ENCODE measurements around the gene CCSER1.
"Not testable (repeated sequence)": the region's sequence is repeated elsewhere in the genome, so short reads cannot be mapped to it uniquely, and the experiment has no call there.

CCSER1 gene

DNA sequence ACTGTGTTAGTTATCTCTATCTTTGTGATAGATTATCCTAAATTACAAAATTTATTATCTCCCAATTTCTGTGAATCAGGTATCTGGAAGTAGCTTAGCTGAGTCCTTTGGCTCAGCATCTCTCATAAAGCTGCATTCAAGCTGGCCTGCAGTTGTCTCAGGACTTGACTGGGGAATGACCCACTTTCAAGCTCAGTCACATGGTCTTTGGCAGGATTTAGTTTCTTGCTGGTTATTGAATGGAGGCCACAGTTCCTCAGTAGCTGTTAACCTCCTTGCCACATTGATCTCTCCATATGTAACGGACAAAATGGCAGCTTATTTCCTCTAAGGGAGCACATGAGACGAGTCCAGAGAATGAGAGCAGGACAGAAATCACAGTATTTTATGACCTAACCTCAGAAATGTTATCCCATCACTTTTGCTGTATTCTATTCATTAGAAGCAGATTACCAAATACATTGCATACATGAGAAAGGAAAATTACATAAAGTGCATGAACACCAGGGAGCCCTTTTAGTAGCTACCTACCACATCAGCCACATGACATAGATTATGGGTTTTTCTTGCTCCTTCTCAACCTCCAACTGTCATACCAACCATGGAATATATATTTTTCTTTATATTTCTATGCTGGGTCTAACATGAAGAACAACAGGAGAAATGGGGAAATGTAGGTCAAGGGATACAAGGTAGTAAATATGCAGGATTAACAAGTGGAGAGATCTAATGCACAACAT, 730.1 kb downstream of the CCSER1 start:
- no peak for DNase-seq

DNA sequence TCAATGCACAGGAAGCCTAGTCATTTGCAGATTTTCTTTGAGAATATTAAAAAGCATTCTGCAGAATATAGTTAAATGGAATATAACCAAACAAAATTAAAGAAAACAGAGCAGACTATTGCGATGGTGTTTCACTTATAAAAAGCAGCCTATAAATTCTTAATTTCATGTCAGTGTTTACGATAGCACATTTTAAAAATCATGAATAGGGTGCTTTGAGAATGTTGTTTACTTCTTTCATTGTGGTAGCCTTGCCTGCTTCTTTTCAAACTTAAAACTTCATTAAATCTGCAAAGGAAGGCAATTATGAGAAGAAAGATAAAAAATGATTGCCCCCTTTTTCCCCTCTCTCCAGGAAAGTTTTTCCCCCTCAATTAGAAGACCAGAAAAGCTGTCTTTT, 748.6 kb downstream of the CCSER1 start:
- no peak for DNase-seq

DNA sequence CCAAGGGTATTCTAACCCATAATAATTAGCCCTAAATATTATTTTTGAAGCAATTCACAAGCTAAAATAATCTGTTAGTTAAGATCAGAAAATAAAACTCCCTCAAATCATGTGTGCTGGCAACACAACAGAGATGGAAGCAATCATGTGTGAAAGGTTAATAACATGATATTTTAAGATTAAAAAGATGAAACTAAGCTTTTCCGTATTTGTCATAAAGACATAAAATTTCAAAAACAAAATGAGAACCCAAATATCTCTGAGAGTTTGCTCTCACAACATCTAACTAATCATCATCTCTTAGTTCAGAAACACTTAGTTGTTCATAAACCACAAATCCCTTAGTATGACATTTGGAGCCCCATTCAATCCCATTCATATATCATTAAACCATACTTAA, 749.1 kb downstream of the CCSER1 start:
- no peak for DNase-seq

DNA sequence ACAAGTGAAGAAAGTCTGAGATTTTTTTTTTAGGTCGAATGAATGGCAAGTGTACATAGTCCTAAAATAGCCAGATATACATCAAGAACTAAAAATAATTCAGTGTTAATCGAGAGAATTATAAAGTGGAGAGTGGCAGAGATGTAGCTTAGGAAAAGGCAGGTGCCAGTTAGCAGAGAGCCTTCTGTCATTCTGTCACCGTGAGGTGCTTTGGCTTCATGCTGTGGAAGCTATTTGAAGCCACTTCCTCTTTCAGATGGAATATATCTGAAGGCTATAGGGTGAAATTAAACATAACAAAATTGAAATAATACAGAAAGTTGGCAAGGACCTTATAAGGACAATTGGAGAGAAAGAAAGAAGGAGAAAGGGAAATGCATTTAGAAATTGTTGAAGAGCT, 756.3 kb downstream of the CCSER1 start:
- no peak for DNase-seq

DNA sequence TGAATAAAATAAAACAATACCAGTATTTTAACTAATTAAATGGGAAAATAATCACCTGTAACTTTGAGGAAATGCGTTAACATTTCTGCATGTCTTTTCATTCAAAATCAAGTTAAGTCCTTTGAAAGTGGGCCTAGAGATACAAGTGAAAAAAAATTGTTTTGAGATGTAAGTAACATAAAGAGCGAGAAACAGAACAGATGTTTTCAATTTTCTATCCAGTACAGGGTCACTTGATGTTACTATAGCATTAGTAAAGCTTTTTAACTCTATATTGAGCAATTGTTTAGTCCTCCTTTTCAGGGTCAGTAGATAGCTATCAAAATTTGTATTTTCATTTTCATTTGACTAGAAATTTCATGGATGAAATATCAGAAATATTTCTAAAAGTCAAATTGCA, 761.4 kb downstream of the CCSER1 start:
- no peak for DNase-seq

DNA sequence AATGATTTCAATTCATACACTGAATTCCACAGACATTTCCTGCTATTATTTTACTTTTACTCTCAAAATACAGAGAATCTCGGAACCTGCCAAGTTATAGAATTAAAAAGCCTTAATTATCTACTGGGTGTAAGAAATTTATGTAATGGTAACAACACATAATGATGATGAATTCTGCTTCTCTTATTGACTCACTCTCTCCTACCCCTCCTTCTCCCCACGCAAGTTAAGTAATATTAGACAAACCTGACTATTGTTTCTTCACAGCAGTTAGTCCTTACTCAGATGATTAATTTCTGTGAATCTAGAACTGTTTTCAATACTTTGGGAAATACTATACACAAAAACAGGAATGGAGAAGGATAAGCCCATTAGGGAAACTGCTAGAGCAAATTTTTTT, 762.0 kb downstream of the CCSER1 start:
- DNase-seq: no peak

DNA sequence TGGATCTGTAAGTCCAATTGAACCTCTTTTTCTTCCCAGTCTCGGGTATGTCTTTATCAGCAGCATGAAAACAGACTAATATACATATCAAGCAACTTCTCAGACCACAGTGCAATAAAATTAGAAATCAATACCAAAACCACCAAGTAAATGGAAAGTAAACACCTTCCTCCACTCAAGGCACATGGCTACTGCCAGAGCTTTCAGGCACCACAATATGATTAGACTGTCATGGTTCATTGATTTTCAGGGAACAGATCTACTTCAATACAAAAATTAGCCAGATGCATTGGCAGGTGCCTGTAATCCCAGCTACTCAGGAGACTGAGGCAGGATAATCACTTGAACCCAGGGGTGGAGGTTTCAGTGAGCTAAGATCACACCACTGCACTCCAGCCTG, 776.2 kb downstream of the CCSER1 start:
- DNase-seq: not testable (repeated sequence)

DNA sequence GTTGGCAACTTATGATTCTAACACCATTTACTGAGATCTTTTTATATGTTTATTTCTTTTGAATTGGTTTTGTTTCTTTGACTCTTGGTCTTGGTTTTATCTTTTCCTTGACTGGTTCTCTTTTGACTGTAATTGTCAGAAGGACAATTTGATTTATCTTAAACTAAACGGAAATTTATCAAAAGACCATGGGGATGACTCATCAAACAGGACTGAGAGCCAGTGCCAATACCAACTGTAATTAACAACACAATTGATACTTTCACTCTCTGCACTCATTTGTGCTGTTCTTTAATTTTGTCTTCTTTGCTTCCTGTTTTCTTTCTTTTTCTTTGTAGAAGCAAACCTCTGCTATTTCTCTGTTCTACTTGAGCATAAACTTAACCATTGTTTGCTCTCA, 776.8 kb downstream of the CCSER1 start:
- DNase-seq: peak; percentile 44

DNA sequence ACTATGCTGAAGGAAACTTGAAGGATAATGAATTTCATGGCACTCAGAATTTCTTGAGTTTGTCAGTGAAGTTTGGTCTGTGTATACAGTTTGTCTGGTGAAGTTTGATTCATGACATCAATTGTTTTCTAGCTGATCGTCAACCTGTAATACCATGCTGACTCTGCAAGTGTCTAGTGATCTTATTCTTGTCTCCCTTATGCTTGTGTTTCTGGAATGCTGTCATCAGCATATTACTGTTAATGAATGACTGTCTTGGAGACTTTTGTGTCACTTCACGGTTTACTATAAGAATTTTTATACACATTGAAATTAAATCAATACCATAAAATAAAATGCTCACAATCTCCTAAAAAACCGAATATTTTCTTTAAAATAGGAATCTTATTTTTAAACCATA, 779.0 kb downstream of the CCSER1 start:
- DNase-seq: no peak

DNA sequence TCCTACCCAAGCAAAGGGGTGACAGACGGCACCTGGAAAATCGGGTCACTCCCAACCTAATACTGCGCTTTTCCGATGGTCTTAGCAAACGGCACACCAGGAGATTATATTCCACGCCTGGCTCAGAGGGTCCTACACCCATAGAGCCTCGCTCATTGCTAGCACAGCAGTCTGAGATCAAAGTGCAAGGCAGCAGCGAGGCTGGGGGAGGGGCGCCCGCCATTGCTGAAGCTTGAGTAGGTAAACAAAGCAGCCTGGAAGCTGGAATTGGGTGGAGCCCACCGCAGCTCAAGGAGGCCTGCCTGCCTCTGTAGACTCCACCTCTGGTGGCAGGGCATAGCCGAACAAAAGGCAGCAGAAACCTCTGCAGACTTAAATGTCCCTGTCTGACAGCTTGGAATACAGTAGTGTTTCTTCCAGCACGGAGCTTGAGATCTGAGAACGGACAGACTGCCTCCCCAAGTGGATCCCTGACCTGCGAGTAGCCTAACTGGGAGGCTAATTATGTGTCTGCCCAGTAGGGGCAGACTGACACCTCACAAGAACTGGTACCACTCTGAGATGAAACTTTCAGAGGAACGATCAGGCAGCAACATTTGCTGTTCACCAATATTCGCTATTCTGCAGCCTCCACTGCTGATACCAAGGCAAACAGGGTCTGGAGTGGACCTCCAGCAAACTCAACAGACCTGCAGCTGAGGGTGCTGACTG, 784.7 kb downstream of the CCSER1 start:
- DNase-seq: not testable (repeated sequence)

DNA sequence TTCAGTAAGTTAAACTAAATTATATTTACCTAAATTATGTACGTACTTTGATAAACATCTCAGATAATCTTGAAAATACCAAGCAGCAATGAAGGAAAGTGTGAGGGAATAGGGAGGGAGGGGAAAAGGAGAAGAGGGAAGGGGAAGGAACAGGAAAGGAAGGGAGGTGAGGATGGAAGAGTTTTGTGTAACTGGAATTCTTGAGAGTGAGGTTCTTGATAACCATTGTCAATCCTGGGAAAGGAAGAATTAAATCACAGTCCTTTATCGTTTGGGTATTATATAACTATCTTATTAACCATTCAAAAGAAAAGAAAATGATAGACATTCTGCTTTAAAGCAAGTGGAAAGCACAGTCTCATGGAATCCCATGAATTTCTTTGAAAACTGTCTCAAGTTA, 795.0 kb downstream of the CCSER1 start:
- DNase-seq: no peak

DNA sequence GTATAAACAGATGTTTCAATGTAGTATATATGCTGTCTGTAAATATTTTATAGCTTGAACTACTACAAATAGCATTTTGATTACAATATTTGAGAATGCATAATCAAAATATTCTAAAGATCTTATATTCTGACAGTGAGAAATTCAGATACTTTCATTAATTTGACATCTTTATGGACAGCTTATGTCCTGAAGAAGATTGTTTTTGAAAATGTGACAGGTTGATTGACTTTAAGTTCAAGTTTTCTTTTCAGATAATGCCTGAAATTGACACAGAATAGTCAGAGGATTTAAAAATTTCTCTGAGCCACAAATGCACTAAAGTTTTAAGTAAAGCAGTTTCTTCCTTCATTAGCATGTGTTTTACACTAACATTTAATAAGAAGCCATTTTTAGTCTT, 799.8 kb downstream of the CCSER1 start:
- DNase-seq: no peak

DNA sequence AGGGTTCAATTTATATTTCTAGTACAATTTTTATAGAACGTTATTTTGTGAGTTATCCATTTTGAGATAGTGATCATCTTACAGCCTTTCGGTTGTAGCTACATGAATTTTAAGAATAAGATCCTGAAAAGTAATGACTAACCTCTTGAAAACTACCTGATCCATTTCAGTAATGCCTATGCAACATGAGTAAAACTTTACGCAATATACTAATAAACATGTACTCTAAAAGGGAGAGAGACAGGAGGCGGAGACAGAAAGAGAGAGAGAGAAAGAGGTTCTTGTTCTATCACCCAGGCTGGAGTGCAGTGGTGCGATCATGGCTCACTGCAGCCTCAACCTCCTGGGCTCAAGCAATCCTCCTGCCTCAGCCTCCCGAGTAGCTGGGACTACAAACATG, 816.1 kb downstream of the CCSER1 start:
- DNase-seq: no peak

DNA sequence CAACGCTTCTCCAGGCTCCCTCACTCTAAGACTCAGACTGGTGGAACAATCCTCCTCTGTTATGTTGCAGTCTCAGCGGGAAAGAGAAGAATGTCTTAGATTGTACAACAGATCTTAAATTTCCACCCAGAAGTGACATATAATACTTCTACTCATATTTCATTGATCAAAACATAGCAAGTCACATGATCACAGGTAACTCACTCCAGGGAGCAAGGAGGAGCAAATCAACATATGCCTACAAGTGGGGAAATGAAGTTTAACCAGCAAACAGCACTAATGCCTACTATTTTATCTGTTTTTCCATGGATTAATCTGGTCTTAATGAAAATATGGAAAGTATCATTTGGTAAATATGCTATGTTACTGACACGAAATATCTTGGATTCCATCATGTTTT, 819.8 kb downstream of the CCSER1 start:
- DNase-seq: no peak

DNA sequence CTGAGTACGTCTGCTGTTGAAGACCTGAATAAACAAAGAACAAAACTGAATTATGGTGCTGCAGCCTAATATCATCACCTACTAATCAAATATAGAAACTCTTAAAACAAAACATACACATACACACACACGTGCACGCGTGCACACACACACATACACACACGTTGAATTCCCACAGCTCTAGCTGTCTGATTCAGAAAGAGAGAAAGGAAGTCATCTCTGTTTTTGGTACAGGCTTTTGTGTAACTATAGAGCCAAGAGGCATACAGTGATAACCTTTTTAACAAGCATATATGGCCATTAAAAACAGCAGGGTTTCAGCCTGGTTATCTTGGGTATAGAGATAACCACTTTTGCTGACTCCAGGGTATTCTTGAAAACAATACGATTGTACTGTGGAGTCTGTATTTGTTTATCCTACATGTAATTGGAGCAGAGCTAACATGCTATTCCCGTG, 823.2 kb downstream of the CCSER1 start:
- DNase-seq: no peak

DNA sequence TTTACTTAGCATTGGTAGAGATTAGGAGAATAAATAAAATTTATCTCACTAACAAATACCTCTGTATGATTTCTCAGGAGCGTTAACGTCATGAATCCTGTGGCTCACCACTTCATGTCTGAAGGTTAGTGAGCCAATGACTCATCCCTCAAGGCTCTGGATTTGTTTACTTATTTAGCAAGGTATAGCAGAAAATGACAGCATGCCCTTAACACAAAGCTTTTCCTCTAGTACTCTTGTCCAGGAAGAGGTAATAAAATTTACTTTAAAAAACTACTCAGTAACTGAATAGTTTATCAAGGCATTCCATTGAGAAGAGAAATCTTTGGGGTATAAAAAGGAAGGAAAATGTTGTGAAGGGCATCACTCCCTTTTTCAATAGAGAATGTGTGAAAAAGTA, 823.8 kb downstream of the CCSER1 start:
- no peak for DNase-seq

DNA sequence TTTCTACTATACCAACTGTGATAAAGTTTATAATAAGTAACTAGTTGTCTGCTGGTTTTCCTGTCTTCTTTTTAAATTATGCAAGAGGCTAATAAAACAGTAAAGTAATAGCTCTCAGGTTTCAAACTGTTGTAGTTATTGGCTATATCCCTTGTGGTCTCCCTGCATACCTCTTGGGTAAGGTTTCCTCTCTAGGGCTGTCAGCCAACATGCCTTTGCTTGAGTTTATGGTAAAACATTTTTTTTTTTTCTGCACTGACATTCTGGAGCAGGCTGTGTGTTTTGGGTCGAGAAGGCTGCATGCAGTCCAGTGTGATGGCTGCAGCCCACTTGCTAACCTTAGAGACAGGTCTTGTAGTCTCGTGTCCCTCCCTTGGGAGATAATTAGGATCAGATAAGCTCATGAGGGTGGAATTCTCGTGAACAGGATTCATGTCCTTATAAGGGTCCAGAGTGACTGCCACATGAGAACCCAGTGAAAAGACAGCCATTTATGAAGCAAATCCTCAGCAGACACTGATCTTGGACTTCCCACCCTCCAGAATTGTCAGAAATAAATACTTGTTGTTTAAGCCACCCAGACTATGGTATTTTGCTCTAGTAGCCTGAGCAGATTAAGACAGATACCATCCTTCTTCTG, 831.2 kb downstream of the CCSER1 start:
- DNase-seq: no peak

DNA sequence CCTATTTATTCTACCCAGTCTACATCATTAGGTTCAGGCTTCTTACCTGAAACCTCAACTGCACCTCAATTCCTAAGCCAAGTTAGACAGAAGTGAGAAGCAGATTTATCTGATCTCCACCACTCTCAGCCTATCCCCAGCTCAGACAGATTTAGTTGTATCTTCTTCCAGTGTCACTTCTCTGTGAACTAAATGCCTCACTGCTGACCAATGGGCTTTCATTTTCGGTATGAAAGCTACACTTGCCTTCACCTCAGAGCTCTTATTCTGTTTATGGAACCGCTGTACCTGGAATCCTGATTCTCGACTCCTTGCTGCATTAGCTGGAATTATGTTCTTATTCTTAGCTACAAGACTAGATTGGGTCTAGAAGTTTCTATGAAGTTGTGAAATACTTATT, 833.2 kb downstream of the CCSER1 start:
- DNase-seq: no peak

DNA sequence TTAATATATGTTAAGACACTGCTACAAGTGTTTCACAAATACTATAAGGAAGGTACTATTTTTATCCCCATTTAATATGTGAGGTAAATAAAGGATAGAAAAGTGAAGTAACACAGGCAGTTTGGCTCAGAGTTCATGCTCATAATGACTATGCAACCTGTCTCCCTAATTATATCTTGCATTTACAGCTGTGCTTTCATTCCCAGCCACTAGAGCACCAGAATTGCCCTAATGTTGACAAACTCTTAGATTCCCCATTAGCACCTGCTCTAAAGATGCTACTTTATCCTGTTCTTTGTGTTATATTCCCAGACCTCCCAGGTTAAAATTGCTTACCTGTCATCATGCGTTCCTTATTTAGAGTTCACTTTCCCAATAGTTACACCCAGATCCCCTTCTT, 833.6 kb downstream of the CCSER1 start:
- DNase-seq: no peak

DNA sequence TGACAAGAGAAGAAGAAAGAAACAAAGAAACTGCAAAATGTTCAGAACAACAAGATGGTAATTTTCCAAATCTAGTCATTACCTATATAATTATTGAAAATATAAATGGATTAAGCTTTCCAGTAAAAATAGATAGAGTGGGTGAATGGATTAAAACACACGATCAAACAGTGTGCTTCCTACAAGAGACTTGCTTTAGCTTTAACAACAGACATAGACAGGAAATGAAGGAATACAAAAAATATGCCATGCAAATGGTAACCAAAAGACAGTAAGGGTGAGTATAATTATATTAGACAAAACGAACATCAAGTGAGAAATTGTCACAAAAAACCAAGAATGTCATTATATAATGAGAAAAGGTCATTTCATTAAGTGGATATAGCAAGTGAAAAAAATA, 842.8 kb downstream of the CCSER1 start:
- no peak for DNase-seq

DNA sequence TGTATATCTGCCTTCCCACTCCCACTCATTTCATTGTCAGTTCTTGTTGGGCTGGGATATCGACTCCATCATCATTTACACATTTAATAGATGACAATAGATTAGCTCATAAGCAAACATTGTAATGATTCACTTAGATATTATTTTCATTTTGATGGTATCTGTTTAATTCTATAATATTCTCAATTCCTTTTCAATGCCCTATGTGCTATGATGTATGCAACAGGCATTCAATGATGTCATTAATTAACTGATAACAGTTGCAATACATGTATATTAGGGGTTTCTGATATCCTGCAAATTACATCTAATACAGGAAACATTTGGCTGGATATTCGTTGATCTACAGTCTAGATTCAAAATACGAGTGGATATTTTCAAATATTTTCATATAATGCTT, 850.5 kb downstream of the CCSER1 start:
- DNase-seq: no peak

DNA sequence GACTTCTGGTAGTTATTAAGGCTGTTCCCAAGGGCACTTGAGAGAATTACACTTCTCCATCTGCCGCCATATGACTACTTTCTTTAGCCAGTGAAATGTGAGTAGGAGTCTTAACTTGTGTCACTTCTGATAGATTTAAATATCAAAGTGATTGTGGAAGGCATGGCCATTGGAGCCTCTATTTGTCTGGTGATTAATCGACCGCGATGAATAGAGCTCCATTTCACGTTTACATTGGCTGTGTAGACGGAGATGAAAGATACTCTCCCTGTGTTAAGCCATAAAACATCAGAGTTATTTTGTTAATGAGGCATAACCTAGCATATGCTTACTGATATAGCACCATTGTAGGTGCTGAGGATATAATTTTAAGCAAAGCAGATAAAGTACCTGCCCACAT, 852.4 kb downstream of the CCSER1 start:
- no peak for DNase-seq

DNA sequence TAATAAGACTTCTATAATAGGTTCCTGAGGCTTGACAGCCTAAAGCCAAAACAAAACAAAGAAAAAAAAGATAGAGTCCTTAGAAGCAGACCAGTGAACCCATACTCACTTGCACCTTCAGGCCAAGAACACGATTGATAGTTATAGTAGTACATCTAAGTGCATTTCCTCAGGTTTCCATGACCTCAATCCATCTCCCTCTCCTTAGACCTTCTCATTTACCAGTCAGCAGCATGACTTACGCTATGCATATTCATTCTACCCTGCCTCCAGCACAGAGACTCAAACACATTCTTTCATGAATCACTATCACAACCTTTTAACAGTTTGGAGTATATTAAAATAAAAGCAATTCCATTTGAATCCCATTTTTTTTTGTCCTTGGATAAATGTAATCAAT, 855.6 kb downstream of the CCSER1 start:
- no peak for DNase-seq

DNA sequence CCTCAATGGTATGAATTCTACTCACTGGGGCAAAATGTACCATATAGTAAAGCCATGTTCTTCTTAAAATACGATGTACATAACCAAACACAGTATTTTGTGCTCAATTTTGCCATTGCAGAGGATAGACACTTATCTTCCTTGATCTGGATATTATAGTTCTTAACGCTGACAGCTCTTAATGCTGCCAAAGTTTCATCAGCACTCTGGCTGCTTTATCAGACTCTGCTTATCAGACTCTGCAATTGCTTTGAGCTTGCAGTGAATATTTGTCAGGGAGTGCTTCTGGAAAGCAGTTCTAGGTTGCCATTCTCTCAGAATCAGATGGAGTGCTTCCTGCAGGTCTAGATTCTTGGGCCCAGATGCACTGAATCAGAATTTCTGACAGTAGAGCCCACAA, 863.1 kb downstream of the CCSER1 start:
- DNase-seq: no peak

Data from hematopoietic multipotent progenitor cell treated with erythropoietin and hydrocortisone succinate and interleukin-3 and kit ligand, for 8 days (in vitro differentiated cells).